CD8-positive, alpha-beta memory T cell (primary cell): Measurements from ENCODE around the gene UFSP1. TPM values are rescaled to one million over a fixed set of nuclear protein-coding genes. Genes with fewer than 3 reads are reported as not detected.

Experiments used
- CTCF ChIA-PET: fragments of 350-600 bp; sonication (Branson Sonifier 250); formaldehyde crosslinking; loops from one replicate; lab custom pipeline; 2021; ENCODE audit warnings: antibody characterized with exemption; lab: Charles Lee
- POLR2A ChIA-PET: fragments of 350-600 bp; sonication (Branson Sonifier 250); formaldehyde crosslinking; loops from one replicate; lab custom pipeline; 2021; ENCODE audit warnings: antibody characterized with exemption; lab: Charles Lee
- DNase-seq, 5 donors: peaks; one replicate each; pipeline versions ENCODE4 v3.0.0 to v3.0.0-alpha.2; 2020 to 2022; ENCODE audit warnings: mixed read lengths in 1 of 5
- H3K27ac ChIP-seq: one replicate; pipeline ENCODE4 v1.7.0; 2013; ENCODE audit warnings: low read depth, mild to moderate bottlenecking, low read length, moderate library complexity
- H3K27me3 ChIP-seq: 2 replicates; pipeline ENCODE4 v1.7.0; 2013; ENCODE audit warnings: low read length, mild to moderate bottlenecking; ENCODE audit not compliant: insufficient read depth, poor library complexity, severe bottlenecking
- H3K36me3 ChIP-seq: 2 replicates; pipeline ENCODE4 v1.7.0; 2013; ENCODE audit warnings: mild to moderate bottlenecking, low read length, moderate library complexity; ENCODE audit not compliant: insufficient read depth
- H3K4me1 ChIP-seq: 2 replicates; pipeline ENCODE4 v1.7.0; 2013; ENCODE audit warnings: mild to moderate bottlenecking, low read length, moderate library complexity; ENCODE audit not compliant: insufficient read depth
- H3K4me3 ChIP-seq: 2 replicates; pipeline ENCODE4 v1.7.0; 2013; ENCODE audit warnings: mild to moderate bottlenecking, low read length
- H3K9me3 ChIP-seq: 2 replicates; pipeline ENCODE4 v1.7.0; 2013; ENCODE audit warnings: mild to moderate bottlenecking, low read length
- H3K27ac Mint-ChIP-seq, 8 donors: one replicate each; pipeline ENCODE4 v1.8.0; 2020 to 2021; ENCODE audit warnings: mixed read lengths in 8 of 8, mild to moderate bottlenecking in 6 of 8, inconsistent platforms in 3 of 8, moderate library complexity in 3 of 8
- H3K27me3 Mint-ChIP-seq, 2 donors: one replicate each; pipeline ENCODE4 v1.8.0; 2020 to 2021; ENCODE audit warnings: mixed read lengths in 2 of 2, mild to moderate bottlenecking in 1 of 2, moderate library complexity in 1 of 2
- H3K36me3 Mint-ChIP-seq, 3 donors: one replicate each; pipeline ENCODE4 v1.8.0; 2020 to 2021; ENCODE audit warnings: mixed read lengths in 3 of 3, inconsistent platforms in 1 of 3, mild to moderate bottlenecking in 1 of 3
- H3K4me1 Mint-ChIP-seq, 3 donors: one replicate each; pipeline ENCODE4 v1.8.0; 2020 to 2021; ENCODE audit warnings: mixed read lengths in 3 of 3, inconsistent platforms in 1 of 3, mild to moderate bottlenecking in 1 of 3
- H3K4me3 Mint-ChIP-seq, 7 donors: one replicate each; pipeline ENCODE4 v1.8.0; 2020 to 2021; ENCODE audit warnings: mixed read lengths in 7 of 7, mild to moderate bottlenecking in 6 of 7, moderate library complexity in 4 of 7, inconsistent platforms in 2 of 7
- H3K9me3 Mint-ChIP-seq, 5 donors: one replicate each; pipeline ENCODE4 v1.8.0; 2020 to 2022; ENCODE audit warnings: mixed read lengths in 5 of 5, mild to moderate bottlenecking in 3 of 5, moderate library complexity in 2 of 5, inconsistent platforms in 1 of 5
- polyA plus RNA-seq: library from polyadenylated mRNA; unstranded; fragments of 300-500 nt; fragmentation: Illumina TruSeq; gene quantifications from one replicate; pipeline ENCODE4 v1.2.3, GENCODE V29; 2021
- total RNA-seq, 2 experiments: library from RNA; stranded (reverse); gene quantifications; one replicate each; pipeline ENCODE4 v1.2.3, GENCODE V29; 2021

The UFSP1 gene
- total and polyA plus RNA-seq, 3 experiments from 2014 or later: 2.1 to 4.0 (median 3.1) TPM

DNA sequence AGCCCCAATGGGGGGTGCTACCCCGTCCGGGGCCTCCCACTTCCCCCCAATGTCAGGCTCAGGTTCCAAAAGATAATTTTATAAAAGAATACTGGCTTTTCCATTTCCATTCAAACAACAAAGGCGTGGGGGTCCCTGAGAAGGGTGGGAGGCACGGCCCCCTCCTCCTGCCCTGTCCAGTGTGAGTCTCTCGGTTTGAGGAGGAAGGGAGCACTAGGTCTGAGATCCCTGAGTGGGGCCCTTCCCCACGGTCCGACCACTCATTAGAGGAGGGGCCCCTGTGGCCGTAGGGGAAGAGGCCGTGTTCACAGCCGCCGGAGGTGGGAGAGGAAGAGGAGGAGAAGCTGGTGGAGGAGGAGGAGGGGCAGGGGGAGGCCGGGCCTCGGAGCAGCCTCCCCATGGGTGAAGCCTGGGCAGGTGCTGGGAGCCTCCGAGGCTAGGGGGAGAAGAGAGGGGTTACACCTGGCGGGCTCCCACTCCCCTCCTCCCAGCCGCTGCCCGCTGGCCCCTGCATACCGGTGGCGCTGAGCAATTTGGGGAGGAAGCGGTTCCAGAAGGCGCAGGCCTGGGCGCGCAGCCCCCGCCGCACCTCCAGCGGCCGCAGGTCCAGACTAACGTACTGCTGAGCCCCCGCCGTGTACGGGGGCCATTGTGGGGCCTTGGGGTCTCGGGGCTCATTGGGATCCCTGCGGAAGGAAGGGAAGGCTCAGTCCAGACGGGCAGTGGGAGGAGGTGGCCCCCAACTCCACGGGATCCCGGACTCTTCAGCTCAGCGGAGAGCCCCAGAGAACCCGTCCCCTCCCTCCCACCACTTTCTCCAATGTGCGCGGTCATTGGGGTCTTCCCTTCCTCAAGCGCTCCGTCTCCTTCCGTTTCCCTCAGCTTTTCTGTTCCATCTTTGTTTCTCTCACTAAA lies 1.4 kb upstream of the UFSP1 start:
- Histone ChIP-seq H3K27ac (peak overlapping the region; percentile 43), H3K36me3 (peaks cover 15% of the 10 kb centered on the region), H3K9me3 (no peaks in the 10 kb centered on the region), H3K4me1 (peaks cover 56% of the 10 kb centered on the region), H3K4me3 (peak overlapping the region; percentile 74), H3K27me3 (peaks cover 6% of the 10 kb centered on the region)
- peaks cover 9 to 29% (median 13%) of the 10 kb centered on the region in 3 donors for H3K36me3 Mint-ChIP-seq
- POLR2A ChIA-PET: interaction anchor here (0.8 to 5.1 kb wide), 3 partner anchors 14 to 39 kb away, joined by 3 to 102 read pairs (median 3); partner anchors contain the start of gene SRRT
- H3K27me3 Mint-ChIP-seq: peaks cover 17 to 27% of the 10 kb centered on the region in 2 donors
- H3K4me3 Mint-ChIP-seq: peak overlapping the region; percentile 86 to 96 (median 89)
- no peaks in the 10 kb centered on the region for H3K9me3 Mint-ChIP-seq
- CTCF ChIA-PET: interaction anchor here (1.1 to 6.3 kb wide), 2 partner anchors 10 to 14 kb away, joined by 3 to 48 read pairs; partner anchors contain the start of gene SRRT
- peak in 1 of 5 donors; percentile 49 for DNase-seq
- H3K4me1 Mint-ChIP-seq: peaks cover 30 to 49% (median 47%) of the 10 kb centered on the region in 3 donors
- H3K27ac Mint-ChIP-seq: peak overlapping the region in 2 of 8 donors; percentile 57 to 79

DNA sequence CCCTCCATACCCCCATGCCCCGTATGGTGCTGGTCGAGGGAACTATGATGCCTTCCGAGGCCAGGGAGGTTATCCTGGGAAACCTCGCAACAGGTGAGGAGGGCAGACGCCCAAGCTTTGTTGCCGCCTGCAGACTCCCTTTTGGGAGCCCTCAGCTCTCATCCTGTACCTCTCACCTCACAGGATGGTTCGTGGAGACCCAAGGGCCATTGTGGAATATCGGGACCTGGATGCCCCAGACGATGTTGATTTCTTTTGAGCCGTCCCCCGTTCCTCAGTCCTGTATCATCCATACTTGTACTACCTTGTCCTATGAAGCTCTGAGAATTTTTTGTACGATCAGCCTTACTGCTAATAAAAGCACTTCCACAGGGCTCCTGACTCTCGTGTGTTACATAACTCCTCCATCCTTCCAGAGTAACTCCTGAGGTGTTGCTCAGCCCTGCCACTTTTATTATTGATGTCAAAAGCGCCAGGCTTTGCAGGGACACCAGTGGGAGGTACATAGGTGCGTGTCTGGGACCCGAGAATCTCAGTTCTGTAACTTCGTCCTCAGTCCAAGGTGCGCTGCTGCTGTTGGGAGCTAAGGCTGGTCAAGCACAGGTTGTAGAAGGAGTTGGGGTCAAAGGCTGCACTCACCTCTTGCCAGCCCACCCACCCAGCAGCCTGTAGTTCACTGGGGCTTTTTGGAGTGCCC lies 1.1 kb downstream of the UFSP1 start:
- POLR2A ChIA-PET: interaction anchor here (0.5 to 5.1 kb wide), 5 partner anchors 12 to 163 kb away, joined by 4 to 102 read pairs (median 9); partner anchors contain the start of genes SLC12A9 and SRRT
- Histone ChIP-seq H3K4me1 (peaks cover 48% of the 10 kb centered on the region), H3K9me3 (no peaks in the 10 kb centered on the region), H3K36me3 (peaks cover 39% of the 10 kb centered on the region), H3K27ac (peak overlapping the region; percentile 81), H3K27me3 (no peaks in the 10 kb centered on the region), H3K4me3 (peak overlapping the region; percentile 74)
- peak overlapping the region; percentile 87 to 96 (median 89) for H3K4me3 Mint-ChIP-seq
- CTCF ChIA-PET: interaction anchor here (1.6 to 6.3 kb wide), 2 partner anchors 12 to 255 kb away, joined by 6 to 48 read pairs; partner anchors contain the start of gene SRRT
- H3K36me3 Mint-ChIP-seq: peaks cover 19 to 53% (median 21%) of the 10 kb centered on the region in 3 donors
- H3K27me3 Mint-ChIP-seq: peaks cover 14 to 18% of the 10 kb centered on the region in 2 donors
- H3K9me3 Mint-ChIP-seq: no peaks in the 10 kb centered on the region
- H3K27ac Mint-ChIP-seq: peak overlapping the region; percentile 91 to 98 (median 96)
- H3K4me1 Mint-ChIP-seq: peaks cover 42 to 70% (median 62%) of the 10 kb centered on the region in 3 donors
- DNase-seq: peak in 1 of 5 donors; percentile 40

DNA sequence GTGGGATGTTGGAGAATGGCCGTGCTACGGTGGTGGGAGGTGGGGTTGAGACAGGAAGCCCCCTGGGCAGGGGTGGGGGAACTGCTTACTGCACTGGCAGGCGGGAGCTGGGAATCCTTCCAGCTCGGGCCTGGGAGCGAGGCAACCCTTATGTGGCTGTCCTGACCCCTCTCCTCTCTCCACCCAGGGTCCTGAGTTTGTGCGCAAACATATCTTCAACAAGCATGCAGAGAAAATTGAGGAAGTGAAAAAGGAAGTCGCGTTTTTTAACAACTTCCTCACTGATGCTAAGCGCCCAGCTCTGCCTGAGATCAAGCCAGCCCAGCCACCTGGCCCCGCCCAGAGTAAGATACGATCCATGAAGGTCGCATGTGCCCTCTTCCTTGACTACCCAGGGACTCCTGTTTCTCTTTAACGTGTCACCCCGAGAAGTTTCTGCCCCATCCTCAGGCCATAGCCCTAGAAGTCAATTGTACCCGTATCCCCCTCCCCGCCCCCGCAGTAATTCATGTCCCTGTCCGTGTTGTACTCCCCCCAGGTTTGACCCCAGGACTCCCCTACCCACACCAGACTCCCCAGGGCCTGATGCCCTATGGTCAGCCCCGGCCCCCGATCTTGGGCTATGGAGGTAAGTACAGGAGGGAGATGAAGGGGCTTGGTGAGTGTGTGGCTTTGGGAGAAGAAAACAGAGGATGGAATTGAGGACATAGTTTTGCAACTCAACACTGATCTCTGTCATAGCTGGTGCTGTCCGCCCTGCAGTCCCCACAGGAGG lies 1.8 kb downstream of the UFSP1 start:
- Mint-ChIP-seq H3K4me1 (peaks cover 43 to 70% (median 67%) of the 10 kb centered on the region in 3 donors), H3K36me3 (peaks cover 21 to 60% (median 23%) of the 10 kb centered on the region in 3 donors), H3K9me3 (no peaks in the 10 kb centered on the region), H3K4me3 (peak overlapping the region; percentile 87 to 96 (median 89)), H3K27ac (peak overlapping the region; percentile 91 to 98 (median 96)), H3K27me3 (peaks cover 13 to 14% of the 10 kb centered on the region in 2 donors)
- Histone ChIP-seq H3K27ac (peak overlapping the region; percentile 81), H3K4me1 (peaks cover 48% of the 10 kb centered on the region), H3K36me3 (peaks cover 46% of the 10 kb centered on the region), H3K9me3 (no peaks in the 10 kb centered on the region), H3K27me3 (no peaks in the 10 kb centered on the region), H3K4me3 (peak overlapping the region; percentile 74)
- ChIA-PET CTCF (interaction anchor here (1.0 to 6.3 kb wide), 6 partner anchors 11 to 256 kb away, joined by 3 to 48 read pairs (median 6); partner anchors contain the start of genes SLC12A9 and SRRT), POLR2A (interaction anchor here (0.5 to 5.1 kb wide), 4 partner anchors 11 to 1494 kb away, joined by 3 to 102 read pairs (median 8); partner anchors contain the start of genes SLC12A9 and SRRT)
- DNase-seq: peak; percentile 49 to 76 (median 59)

DNA sequence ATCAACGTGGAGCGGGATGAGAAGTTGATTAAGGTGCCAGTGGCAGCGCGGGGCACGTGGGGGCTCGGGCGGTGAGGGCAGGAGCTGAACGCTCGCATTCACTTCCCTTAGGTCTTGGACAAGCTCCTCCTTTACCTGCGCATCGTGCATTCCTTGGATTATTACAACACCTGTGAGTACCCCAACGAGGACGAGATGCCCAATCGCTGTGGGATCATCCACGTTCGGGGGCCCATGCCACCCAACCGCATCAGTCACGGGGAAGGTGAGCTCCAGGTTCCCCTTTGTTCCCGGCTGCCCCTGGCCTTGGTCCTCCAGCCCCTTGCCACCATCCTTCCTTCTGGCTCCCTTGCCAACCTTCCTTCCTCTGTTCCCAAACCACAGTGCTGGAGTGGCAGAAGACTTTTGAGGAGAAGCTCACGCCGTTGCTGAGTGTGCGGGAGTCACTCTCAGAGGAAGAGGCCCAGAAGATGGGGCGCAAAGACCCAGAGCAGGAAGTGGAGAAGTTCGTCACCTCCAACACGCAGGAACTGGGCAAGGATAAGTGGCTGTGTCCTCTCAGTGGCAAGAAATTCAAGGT lies 2.5 kb downstream of the UFSP1 start:
- H3K27me3 Mint-ChIP-seq: peaks cover 6 to 7% of the 10 kb centered on the region in 2 donors

DNA sequence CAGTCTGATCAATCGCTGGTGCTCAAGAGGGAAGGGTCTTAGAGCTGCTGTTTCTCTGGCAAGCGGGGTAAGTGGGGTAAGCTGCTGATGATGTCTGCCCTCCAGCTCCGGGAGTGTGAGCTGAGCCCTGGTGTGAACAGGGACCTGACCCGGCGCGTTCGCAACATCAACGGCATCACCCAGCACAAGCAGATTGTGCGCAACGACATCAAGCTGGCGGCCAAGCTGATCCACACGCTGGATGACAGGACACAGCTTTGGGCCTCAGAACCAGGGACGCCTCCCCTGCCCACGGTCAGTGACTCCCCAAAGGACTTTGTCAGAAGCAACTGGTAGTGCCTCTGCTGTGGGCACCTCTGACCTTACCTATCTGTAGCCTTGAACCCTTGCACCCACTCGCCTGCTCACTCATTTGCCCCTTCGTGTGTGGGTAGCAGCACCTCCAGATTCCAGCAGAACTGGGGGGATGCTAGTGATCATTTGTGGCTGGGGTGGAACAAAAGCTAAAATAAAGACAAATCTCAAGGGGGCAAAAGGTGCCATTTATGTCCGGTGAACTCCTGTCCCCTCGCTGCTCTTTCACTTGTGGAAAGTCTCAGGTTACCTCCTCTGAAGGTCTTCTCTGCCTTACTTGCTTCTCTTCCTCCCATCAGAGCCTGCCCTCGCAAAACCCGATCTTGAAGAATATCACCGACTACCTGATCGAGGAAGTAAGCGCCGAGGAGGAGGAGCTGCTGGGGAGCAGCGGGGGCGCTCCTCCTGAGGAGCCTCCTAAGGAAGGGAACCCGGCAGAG lies 3.2 kb downstream of the UFSP1 start:
- Histone ChIP-seq H3K27me3 (no peaks in the 10 kb centered on the region), H3K36me3 (peaks cover 57% of the 10 kb centered on the region), H3K9me3 (no peaks in the 10 kb centered on the region), H3K27ac (peak overlapping the region; percentile 81), H3K4me3 (no peak overlapping the region), H3K4me1 (peaks cover 47% of the 10 kb centered on the region)
- peaks cover 21 to 73% (median 24%) of the 10 kb centered on the region in 3 donors for H3K36me3 Mint-ChIP-seq
- ChIA-PET POLR2A (interaction anchor here (0.6 to 5.1 kb wide), 2 partner anchors 10 to 347 kb away, joined by 5 to 102 read pairs; partner anchors contain the start of gene SRRT), CTCF (interaction anchor here (1.0 to 6.3 kb wide), 5 partner anchors 10 to 181 kb away, joined by 3 to 48 read pairs (median 6); partner anchors contain the start of genes SLC12A9 and SRRT)
- peaks cover under 1 to 2% of the 10 kb centered on the region in 2 donors for H3K27me3 Mint-ChIP-seq
- peaks cover 42 to 67% (median 59%) of the 10 kb centered on the region in 3 donors for H3K4me1 Mint-ChIP-seq
- no peaks in the 10 kb centered on the region for H3K9me3 Mint-ChIP-seq
- H3K27ac Mint-ChIP-seq: peak overlapping the region; percentile 65 to 98 (median 90)
- peak overlapping the region; percentile 33 to 89 (median 66) for H3K4me3 Mint-ChIP-seq
- DNase-seq: peak in 1 of 5 donors; percentile 45

More for the DNA sequence above, 2.5 kb downstream of the UFSP1 start:
- H3K4me1 Mint-ChIP-seq: peaks cover 43 to 70% (median 66%) of the 10 kb centered on the region in 3 donors
- H3K9me3 ChIP-seq: no peaks in the 10 kb centered on the region
- ChIA-PET CTCF (interaction anchor here (1.0 to 6.3 kb wide), 5 partner anchors 11 to 182 kb away, joined by 3 to 48 read pairs (median 6); partner anchors contain the start of genes SLC12A9 and SRRT), POLR2A (interaction anchor here (0.6 to 5.1 kb wide), 4 partner anchors 10 to 1494 kb away, joined by 3 to 102 read pairs (median 8); partner anchors contain the start of genes SLC12A9 and SRRT)
- no peaks in the 10 kb centered on the region for H3K27me3 ChIP-seq
- DNase-seq: no peak
- H3K36me3 ChIP-seq: peaks cover 50% of the 10 kb centered on the region
- H3K36me3 Mint-ChIP-seq: peaks cover 21 to 66% (median 23%) of the 10 kb centered on the region in 3 donors
- H3K27ac Mint-ChIP-seq: peak overlapping the region; percentile 91 to 98 (median 96)
- peak overlapping the region; percentile 84 to 96 (median 89) for H3K4me3 Mint-ChIP-seq
- H3K27ac ChIP-seq: peak overlapping the region; percentile 81
- peak overlapping the region; percentile 74 for H3K4me3 ChIP-seq
- peaks cover 48% of the 10 kb centered on the region for H3K4me1 ChIP-seq
- H3K9me3 Mint-ChIP-seq: no peaks in the 10 kb centered on the region
